ENCODE measurements around the gene GPR68. TPM values are rescaled to one million over a fixed set of nuclear protein-coding genes. Genes with fewer than 3 reads are reported as not detected.
"Not testable (repeated sequence)": the region's sequence is repeated elsewhere in the genome, so short reads cannot be mapped to it uniquely, and the experiment has no call there.

Gene GPR68
- total RNA-seq, 1 donor from 2014 or later = 1.1 TPM

GRCh38 chr14:91246051-91246852, 1.7 kb upstream of the GPR68 start:
- DNase-seq (ENCODE audit: low read depth) = no peak
- no peak overlapping the region for H3K4me3 ChIP-seq (ENCODE audit: low read depth, low read length)
- no peak for TF ChIP-seq CTCF (conservative IDR thresholded peaks at IDR 0.05; ENCODE audit: low read depth, low read length)

- DNase-seq (ENCODE audit: low read depth); H3K4me3 ChIP-seq (ENCODE audit: low read depth, low read length): not testable (repeated sequence)
Measured at GRCh38 chr14:91245616-91246015, 1.1 kb upstream of the GPR68 start.

GRCh38 chr14:91245029-91245428, 525 bp upstream of the GPR68 start:
- TF ChIP-seq CTCF (conservative IDR thresholded peaks at IDR 0.05; ENCODE audit: low read depth, low read length) = no peak
- no peak overlapping the region for H3K4me3 ChIP-seq (ENCODE audit: low read depth, low read length)
- DNase-seq (ENCODE audit: low read depth) = no peak

GRCh38 chr14:91243074-91243471, 1.4 kb downstream of the GPR68 start:
- DNase-seq (ENCODE audit: low read depth) = no peak
- TF ChIP-seq CTCF (conservative IDR thresholded peaks at IDR 0.05; ENCODE audit: low read depth, low read length) = no peak

GRCh38 chr14:91242635-91243034, 1.9 kb downstream of the GPR68 start:
- DNase-seq (ENCODE audit: low read depth) = no peak
- TF ChIP-seq CTCF (conservative IDR thresholded peaks at IDR 0.05; ENCODE audit: low read depth, low read length) = no peak
- no peak overlapping the region for H3K4me3 ChIP-seq (ENCODE audit: low read depth, low read length)

More at GRCh38 chr14:91243074-91243471, 1.4 kb downstream of the GPR68 start:
- no peak overlapping the region for H3K4me3 ChIP-seq (ENCODE audit: low read depth, low read length)

- H3K4me3 ChIP-seq (ENCODE audit: low read depth, low read length) = no peak overlapping the region
- no peak for DNase-seq (ENCODE audit: low read depth)
- no peak for TF ChIP-seq CTCF (conservative IDR thresholded peaks at IDR 0.05; ENCODE audit: low read depth, low read length)
Measured at GRCh38 chr14:91241863-91242262, 2.6 kb downstream of the GPR68 start.

GRCh38 chr14:91238661-91239060, 5.8 kb downstream of the GPR68 start:
- no peak overlapping the region for H3K4me3 ChIP-seq (ENCODE audit: low read depth, low read length)
- no peak for DNase-seq (ENCODE audit: low read depth)
- no peak for TF ChIP-seq CTCF (conservative IDR thresholded peaks at IDR 0.05; ENCODE audit: low read depth, low read length)
